ENCODE measurements around the gene EXOC3.

- TF ChIP-seq POLR2A (IDR thresholded peaks at IDR 0.05; ENCODE audit: low read depth, low read length) (no peak; the same call in 1 of the 2 replicates), POLR2AphosphoS5 (IDR thresholded peaks at IDR 0.05; ENCODE audit: low read depth, low read length) (no peak)
Measured at GRCh38 chr5:421901-422300, 21.1 kb upstream of the EXOC3 start.
